Thymus (tissue), 11 donors: Measurements from ENCODE around the gene CREB3L1. TPM values are rescaled to one million over a fixed set of nuclear protein-coding genes. Genes with fewer than 3 reads are reported as not detected.
A peak's percentile ranks its signal among the peaks of the same experiment; 100 is the strongest.

Experiments
- DNase-seq, 9 donors: peaks; one replicate each; pipeline ENCODE4 v3.0.0-alpha.2; 2013; ENCODE audit warnings: low spot score in 9 of 9, low read depth in 6 of 9, missing footprints in 1 of 9
- H3K27ac ChIP-seq, 2 donors: one replicate each; pipeline ENCODE4 v1.5.1; 2013; ENCODE audit warnings: control low read depth in 1 of 2, low read depth in 1 of 2, low read length in 1 of 2, mild to moderate bottlenecking in 1 of 2, moderate library complexity in 1 of 2
- H3K27me3 ChIP-seq, 2 donors: one replicate each; pipeline ENCODE4 v1.5.1; 2013; ENCODE audit warnings: low read length in 1 of 2; ENCODE audit not compliant: control insufficient read depth in 2 of 2, insufficient read depth in 1 of 2
- H3K36me3 ChIP-seq, 2 donors: one replicate each; pipeline ENCODE4 v1.5.1; 2013; ENCODE audit warnings: low read length in 1 of 2, mild to moderate bottlenecking in 1 of 2, moderate library complexity in 1 of 2; ENCODE audit not compliant: control insufficient read depth in 2 of 2, insufficient read depth in 2 of 2
- H3K4me1 ChIP-seq, 2 donors: one replicate each; pipeline ENCODE4 v1.5.1; 2013; ENCODE audit warnings: low read length in 2 of 2; ENCODE audit not compliant: control insufficient read depth in 2 of 2, insufficient read depth in 2 of 2
- H3K4me3 ChIP-seq, 2 donors: one replicate each; pipeline ENCODE4 v1.5.1; 2013; ENCODE audit warnings: low read length in 2 of 2, control low read depth in 1 of 2, mild to moderate bottlenecking in 1 of 2
- H3K9me3 ChIP-seq, 2 donors: one replicate each; pipeline ENCODE4 v1.5.1; 2013; ENCODE audit warnings: low read length in 1 of 2, mild to moderate bottlenecking in 1 of 2; ENCODE audit not compliant: control insufficient read depth in 2 of 2, insufficient read depth in 1 of 2
- WGBS: extraction: QIAGEN DNeasy Blood & Tissue Kit; methylation state at CpG from one replicate; pipeline ENCODE4 v1.1.7; 2013; 5-methylcytosine and 5-hydroxymethylcytosine counted together
- polyA plus RNA-seq: library from polyadenylated mRNA; stranded (reverse); fragments of 200-250 nt; gene quantifications from one replicate; pipeline ENCODE4 v1.2.3, GENCODE V29; 2013
- total RNA-seq: library from RNA; stranded (reverse); fragments of 120-200 nt; gene quantifications from one replicate; pipeline ENCODE4 v1.2.4, GENCODE V29; 2013
- donor health status: healthy.

CREB3L1 gene
- total and polyA plus RNA-seq, 2 donors = 1.3 to 2.2 TPM

DNA sequence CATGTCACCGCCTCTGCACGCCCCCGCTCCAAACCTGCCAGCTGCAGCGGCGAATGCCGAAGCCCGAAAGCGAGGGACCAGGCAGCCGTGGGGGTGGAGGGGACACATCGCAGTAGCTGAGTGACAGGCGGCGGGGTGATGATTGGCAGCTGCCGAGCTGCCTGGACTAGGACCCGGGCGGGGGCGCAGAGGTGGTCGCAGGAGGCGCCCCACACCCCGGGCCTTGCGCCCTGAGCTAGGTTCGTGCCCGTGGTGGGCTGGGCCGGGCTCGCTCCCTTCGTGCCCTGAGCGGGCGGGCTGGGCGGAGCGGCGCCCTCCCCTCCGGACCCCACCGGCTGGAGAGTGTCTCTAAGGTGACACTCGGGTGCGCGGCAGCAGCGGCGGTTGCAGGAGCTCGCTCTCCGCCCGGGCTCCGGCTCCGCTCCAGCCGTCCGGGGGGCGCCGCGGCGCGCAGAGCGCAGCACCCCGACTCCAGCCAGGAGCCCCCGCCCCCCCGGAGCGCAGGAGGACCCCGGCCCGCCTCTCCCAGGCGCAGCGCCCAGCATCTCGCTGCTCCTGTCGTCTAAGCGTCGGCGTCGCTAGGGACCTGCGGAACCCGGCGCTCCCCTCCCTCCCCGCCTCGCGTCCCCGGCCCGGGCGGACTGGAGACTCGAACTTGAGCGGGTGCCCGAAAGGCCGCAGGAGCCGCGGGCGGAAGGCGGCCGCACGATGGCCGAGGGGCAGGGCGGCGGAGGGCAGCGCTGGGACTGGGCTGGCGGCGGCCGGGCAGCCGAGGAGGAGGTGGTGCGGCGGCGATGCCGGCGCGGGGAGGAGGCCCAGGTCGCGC is 55.3 kb downstream of the CREB3L1 start:
- Histone ChIP-seq H3K27me3 (peaks cover 0 to 37% of the 10 kb centered on the region in 2 donors), H3K4me1 (peaks cover 28 to 74% of the 10 kb centered on the region in 2 donors), H3K9me3 (no peaks in the 10 kb centered on the region), H3K4me3 (peak overlapping the region; percentile 38 to 44), H3K27ac (no peak overlapping the region), H3K36me3 (no peaks in the 10 kb centered on the region)
- DNase-seq = peak in 3 of 9 donors; percentile 66 to 81 (median 66)
- under 1% methylated on average over 99 of the region's 99 CpGs for WGBS

DNA sequence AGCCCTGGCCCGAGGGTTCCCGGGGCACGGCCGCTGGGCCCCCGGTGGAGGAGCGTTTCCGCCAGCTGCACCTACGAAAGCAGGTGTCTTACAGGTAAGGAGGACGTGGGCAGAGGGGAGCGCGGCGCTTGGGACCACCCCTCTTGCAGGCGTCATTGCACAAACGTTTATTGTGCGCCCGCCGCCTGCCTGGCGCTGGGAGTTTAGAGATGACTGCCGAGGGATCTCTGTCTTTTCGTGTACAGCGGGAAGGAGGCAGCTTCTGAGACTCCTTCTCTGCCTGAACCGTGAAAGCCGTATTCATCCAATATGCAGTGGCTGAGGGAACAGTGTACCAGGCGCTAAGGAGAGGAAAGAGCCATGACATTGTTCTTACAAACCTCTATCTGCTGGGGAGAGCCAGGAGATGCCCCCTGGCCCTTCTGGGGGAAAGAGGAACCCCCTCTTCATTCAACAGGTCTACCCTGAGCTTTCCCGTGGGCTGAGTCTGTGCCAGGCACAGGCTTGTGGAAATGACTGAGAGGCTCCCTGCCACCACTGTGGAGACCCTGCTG is 56.0 kb downstream of the CREB3L1 start:
- DNase-seq = peak in 1 of 9 donors; percentile 61
- peak overlapping the region; percentile 38 to 44 for H3K4me3 ChIP-seq
- 3% methylated on average over 25 of the region's 25 CpGs for WGBS
- no peak overlapping the region for H3K27ac ChIP-seq
- H3K27me3 ChIP-seq = peaks cover 0 to 37% of the 10 kb centered on the region in 2 donors
- no peaks in the 10 kb centered on the region for H3K9me3 ChIP-seq
- peaks cover 28 to 80% of the 10 kb centered on the region in 2 donors for H3K4me1 ChIP-seq
- H3K36me3 ChIP-seq = no peaks in the 10 kb centered on the region

DNA sequence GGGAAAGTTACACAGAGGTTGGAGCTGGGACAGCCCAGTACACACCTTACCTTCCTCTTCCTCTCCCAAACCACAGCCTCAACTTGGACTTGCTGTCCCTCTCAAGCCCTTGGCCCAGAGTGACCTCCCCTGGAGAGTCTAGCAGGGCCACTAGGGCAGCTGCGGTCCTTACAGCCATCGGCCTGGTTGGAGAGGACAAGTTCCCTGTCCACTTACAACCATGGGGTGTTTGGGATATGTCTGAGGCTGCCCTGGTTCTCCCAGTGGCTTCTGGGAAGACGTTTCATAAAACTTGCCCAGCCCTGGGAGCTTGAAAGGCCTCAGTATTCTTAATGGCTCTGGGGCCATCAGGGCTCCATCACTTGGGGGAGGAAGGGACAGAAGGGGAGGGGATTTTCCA is 56.7 kb downstream of the CREB3L1 start:
- Histone ChIP-seq H3K36me3 (no peaks in the 10 kb centered on the region), H3K4me1 (peaks cover 28 to 86% of the 10 kb centered on the region in 2 donors), H3K4me3 (peak overlapping the region in 1 of 2 donors; percentile 38), H3K27ac (no peak overlapping the region), H3K27me3 (peaks cover 0 to 37% of the 10 kb centered on the region in 2 donors), H3K9me3 (no peaks in the 10 kb centered on the region)
- DNase-seq = no peak
- WGBS = over 99% methylated on average over 3 of the region's 3 CpGs

DNA sequence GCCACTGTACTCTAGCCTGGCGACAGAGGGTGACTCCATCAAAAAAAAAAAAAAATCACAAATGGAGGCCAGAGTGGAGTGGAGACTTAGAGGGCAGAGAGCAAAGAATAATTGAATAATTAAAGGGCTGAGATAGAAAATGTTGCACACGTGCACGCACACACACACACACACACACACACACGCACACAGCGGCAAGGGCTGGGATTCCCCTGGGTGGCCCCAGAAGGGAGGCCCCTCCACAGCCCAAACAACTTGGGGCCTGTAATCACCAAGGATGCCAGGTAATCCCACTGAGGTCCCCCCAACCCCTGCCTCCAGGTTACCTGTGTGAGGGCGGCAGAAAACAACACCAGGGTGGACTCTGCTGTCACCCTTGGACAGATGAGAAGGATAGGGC is 57.8 kb downstream of the CREB3L1 start:
- H3K27ac ChIP-seq = no peak overlapping the region
- DNase-seq = no peak
- no peak overlapping the region for H3K4me3 ChIP-seq
- no peaks in the 10 kb centered on the region for H3K36me3 ChIP-seq
- H3K9me3 ChIP-seq = no peaks in the 10 kb centered on the region
- whole genome bisulfite sequencing = 80% methylated on average over 6 of the region's 6 CpGs
- H3K27me3 ChIP-seq = peaks cover 0 to 32% of the 10 kb centered on the region in 2 donors
- peaks cover 28 to 86% of the 10 kb centered on the region in 2 donors for H3K4me1 ChIP-seq

DNA sequence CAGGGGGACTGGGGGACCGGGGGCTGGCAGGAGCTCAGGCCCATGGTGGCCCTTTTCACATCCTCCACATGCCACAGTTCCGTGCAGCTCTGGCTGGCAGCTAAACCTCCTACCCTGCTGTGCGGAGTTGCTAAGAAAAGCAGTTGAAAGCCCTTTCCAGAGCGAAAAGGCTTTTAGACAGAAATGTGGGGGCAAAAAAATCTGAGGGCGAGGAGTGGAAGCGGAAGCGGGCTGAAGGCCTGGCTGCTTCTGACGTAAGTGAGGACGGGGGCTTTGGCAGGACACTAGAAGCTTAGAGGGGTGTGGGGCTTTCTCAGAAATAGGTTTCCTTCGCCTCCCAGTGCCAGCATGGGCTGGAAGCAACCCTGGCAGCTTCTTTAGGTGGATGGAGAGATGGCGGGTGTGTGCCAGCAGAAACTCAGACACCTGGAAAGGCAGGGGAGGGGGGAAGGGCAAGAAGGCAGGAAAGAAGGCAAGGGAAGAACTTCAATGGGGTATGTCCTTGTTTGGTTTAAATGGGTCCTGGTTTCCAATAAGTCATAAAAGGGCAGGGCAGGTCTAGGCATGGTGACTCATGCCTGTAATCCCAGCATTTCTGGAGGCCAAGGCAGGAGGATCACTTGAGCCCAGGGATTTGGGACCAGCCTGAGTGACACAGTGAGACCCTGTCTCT is 58.6 kb downstream of the CREB3L1 start:
- DNase-seq = no peak
- Histone ChIP-seq H3K4me1 (peaks cover 23 to 85% of the 10 kb centered on the region in 2 donors), H3K9me3 (no peaks in the 10 kb centered on the region), H3K27ac (no peak overlapping the region), H3K36me3 (no peaks in the 10 kb centered on the region), H3K4me3 (no peak overlapping the region), H3K27me3 (peaks cover 0 to 27% of the 10 kb centered on the region in 2 donors)
- WGBS = 97% methylated on average over 11 of the region's 11 CpGs

DNA sequence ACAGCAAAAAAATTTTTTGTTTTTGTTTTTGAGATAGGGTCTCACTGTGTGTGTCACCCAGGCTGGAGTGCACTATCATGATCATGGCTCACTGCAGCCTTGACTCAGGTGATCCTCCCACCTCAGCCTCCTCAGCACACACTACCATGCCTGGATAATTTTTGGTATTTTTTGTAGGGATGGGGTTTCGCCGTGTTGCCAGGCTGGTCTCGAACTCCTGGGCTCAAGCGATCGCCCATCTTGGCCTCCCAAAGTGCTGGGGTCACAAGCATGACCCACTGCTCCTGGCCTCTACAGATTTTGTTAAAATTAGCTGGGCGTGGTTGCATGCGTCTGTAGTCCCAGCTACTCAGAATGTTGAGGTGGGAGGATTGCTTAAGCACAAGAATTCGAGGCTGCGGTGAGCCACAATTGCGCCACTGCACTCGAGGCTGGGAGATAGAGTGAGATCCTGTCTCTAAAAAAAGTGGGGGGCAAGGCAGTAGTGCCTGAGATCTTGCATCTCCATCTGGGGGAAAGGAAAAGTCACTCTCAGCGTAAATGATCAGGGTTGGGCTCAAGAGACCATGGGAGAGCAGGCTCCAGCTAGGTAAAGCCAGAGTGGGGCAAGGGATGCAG is 59.2 kb downstream of the CREB3L1 start:
- DNase-seq = peak in 1 of 9 donors; percentile 42
- Histone ChIP-seq H3K4me3 (no peak overlapping the region), H3K27me3 (peaks cover 0 to 27% of the 10 kb centered on the region in 2 donors), H3K4me1 (peaks cover 18 to 84% of the 10 kb centered on the region in 2 donors), H3K9me3 (no peaks in the 10 kb centered on the region), H3K27ac (no peak overlapping the region), H3K36me3 (no peaks in the 10 kb centered on the region)
- 93% methylated on average over 12 of the region's 12 CpGs for WGBS

DNA sequence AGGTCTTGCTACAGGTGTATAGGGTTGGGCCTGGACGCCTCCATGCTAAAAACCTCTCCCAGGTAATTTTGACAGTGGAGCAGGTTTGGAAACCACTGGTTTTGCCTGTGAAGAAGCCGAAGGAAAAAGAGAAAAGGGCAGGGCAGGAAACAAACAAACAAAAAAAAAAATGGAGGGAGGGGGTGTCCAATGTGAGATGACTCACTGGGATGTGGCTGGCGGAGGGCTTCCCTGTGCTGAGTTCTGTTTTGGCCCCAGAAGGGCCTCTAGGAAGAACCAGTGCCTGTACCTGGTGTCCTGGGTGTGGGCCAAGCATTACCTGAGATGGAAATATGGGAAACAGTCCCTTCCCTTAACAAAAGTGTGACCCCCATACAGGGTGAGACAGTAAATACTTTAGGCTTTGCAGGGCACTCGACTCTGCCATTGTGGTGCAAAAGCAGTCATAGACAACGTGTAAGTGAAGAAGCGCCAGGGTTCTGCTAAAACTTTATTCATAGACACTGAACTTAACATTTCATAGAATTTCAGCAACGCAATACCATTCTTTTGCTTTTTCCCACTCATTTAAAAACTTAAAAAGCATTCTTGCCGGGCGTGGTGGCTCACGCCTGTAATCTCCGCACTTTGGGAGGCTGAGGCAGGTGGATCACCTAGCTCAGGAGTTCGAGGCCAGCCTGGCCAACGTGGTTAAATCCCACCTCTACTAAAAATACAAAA is 60.3 kb downstream of the CREB3L1 start:
- Histone ChIP-seq H3K36me3 (no peaks in the 10 kb centered on the region), H3K4me3 (no peak overlapping the region), H3K4me1 (peaks cover 16 to 84% of the 10 kb centered on the region in 2 donors), H3K27ac (no peak overlapping the region), H3K9me3 (no peaks in the 10 kb centered on the region), H3K27me3 (peaks cover 0 to 17% of the 10 kb centered on the region in 2 donors)
- DNase-seq = no peak
- WGBS = 97% methylated on average over 13 of the region's 13 CpGs

DNA sequence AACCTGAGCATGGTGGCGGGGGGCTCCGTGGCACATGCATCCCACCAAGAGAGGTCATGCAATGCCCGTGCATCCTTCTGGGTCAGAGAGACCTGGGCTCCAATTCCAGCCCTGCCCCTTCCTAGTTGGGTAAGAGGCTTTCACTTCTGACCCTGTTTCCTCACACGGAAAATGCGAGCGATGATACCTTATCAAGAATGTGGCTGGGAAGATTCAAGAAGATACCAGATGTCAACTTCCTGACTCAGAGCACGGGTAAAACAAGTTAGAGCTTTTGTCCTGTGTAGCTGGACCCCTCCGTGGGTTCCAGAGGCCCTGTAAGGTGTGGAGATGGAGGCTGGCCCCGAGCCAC is 61.1 kb downstream of the CREB3L1 start:
- no peaks in the 10 kb centered on the region for H3K36me3 ChIP-seq
- H3K27me3 ChIP-seq = peaks cover 0 to 10% of the 10 kb centered on the region in 2 donors
- peak overlapping the region in 1 of 2 donors; percentile 12 for H3K27ac ChIP-seq
- peaks cover 15 to 85% of the 10 kb centered on the region in 2 donors for H3K4me1 ChIP-seq
- DNase-seq = no peak
- H3K9me3 ChIP-seq = no peaks in the 10 kb centered on the region
- 57% methylated on average over 9 of the region's 9 CpGs for WGBS
- H3K4me3 ChIP-seq = no peak overlapping the region
